PC-9 (cell line): ENCODE data around the gene FMNL1.
A peak's percentile ranks its signal among the peaks of the same experiment; 100 is the strongest.

Experiments used
- CTCF ChIP-seq: fragments of 200-600 bp; sonication (generic); conservative IDR thresholded peaks from 2 replicates; pipeline ENCODE4 v1.6.1; 2017; ENCODE audit warnings: mixed run types, antibody characterized with exemption, mild to moderate bottlenecking, moderate library complexity
- EZH2 ChIP-seq: fragments of 200-600 bp; sonication (generic); IDR thresholded peaks from 2 replicates; pipeline ENCODE4 v1.8.0; 2017; ENCODE audit warnings: antibody characterized with exemption, low read depth

DNA sequence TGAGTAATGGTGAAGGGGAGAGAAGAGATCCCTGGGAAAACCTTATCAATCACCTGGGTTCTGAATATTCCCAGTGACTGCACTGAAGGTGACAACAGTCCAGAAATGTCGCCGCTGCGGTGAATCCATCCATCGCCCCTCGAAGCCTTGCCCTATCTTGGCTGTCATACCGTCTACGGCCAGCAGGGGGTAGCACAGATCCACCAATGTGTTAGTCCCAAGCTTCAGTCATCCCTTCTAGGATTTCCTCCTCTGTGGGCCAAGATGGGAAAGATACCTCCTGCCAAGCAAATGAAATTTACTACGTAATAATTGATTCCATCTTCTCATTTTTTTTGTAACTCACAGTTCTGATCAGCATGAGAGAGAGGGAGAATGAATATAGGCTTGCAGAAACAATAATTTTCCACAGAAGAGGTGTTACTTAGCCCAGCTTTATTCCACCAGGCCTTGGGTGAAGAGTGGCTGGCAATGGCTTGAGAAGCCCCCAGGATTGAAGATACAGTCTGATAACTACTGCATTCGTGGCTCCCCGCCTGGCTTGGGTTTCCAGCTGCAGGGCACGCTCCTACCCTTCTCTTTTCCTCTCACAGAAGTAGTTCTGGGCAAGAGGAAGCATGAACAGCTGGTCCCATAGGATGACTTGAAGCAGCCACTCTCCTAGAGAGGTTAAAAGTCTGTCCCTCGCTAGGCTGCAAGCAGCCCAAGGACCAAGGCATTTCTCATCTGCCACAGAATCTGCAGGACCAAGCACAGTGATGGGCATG is 2.6 kb upstream of the FMNL1 start:
- TF ChIP-seq CTCF (peak; percentile 98), EZH2 (no peak)
